ENCODE data around the gene P2RX2. TPM values are rescaled to one million over a fixed set of nuclear protein-coding genes. Genes with fewer than 3 reads are reported as not detected.

The P2RX2 gene
- polyA plus RNA-seq, 2 of the 4 experiments (the other 2 are of a cell fraction): not detected

- CTCF ChIA-PET: interaction anchor here (0.9 to 2.2 kb wide), 5 partner anchors 9 to 458 kb away, joined by 3 to 5 read pairs (median 4); no protein-coding TSS in a partner anchor
Observed at GRCh38 chr12:132632521-132633228, 14.1 kb downstream of the P2RX2 start.

GRCh38 chr12:132633398-132633797 lies 14.8 kb downstream of the P2RX2 start:
- H3K9me3 ChIP-seq: no peaks in the 10 kb centered on the region
- TF ChIP-seq TP53 (CRISPR knock-in tag; IDR thresholded peaks at IDR 0.05) (no peak), FOSL2 (IDR thresholded peaks at IDR 0.05) (no peak), FOSL2 (CRISPR knock-in tag; IDR thresholded peaks at IDR 0.05) (no peak), EHF (CRISPR knock-in tag; IDR thresholded peaks at IDR 0.05) (no peak), ZC3H11A (IDR thresholded peaks at IDR 0.05) (no peak), USF2 (IDR thresholded peaks at IDR 0.05) (no peak), ZNF302 (CRISPR knock-in tag; IDR thresholded peaks at IDR 0.05) (no peak), HOXB5 (CRISPR knock-in tag; IDR thresholded peaks at IDR 0.05) (no peak), HOXB13 (CRISPR knock-in tag; IDR thresholded peaks at IDR 0.05; ENCODE audit: low read depth) (no peak), TFCP2L1 (CRISPR knock-in tag; IDR thresholded peaks at IDR 0.05) (no peak), MAFK (IDR thresholded peaks at IDR 0.05; ENCODE audit: partially characterized antibody) (no peak), MYC (IDR thresholded peaks at IDR 0.05; ENCODE audit: borderline replicate concordance, low read length) (no peak), MAZ (IDR thresholded peaks at IDR 0.05; ENCODE audit: borderline replicate concordance, low read depth, low read length) (no peak), CBX2 (IDR thresholded peaks at IDR 0.05; ENCODE audit: borderline replicate concordance, low read depth) (no peak), RNF2 (IDR thresholded peaks at IDR 0.05; ENCODE audit: borderline replicate concordance, low read depth) (no peak), HES2 (IDR thresholded peaks at IDR 0.05) (no peak), PBX3 (IDR thresholded peaks at IDR 0.05) (no peak), JUN (IDR thresholded peaks at IDR 0.05) (no peak)
- H3K4me3 ChIP-seq: no peak overlapping the region
- DNase-seq (ENCODE audit: low read depth in 1 of 2, low spot score in 1 of 2) (no peak), FAIRE-seq (no peak), ATAC-seq (no peak)
- H3K4me1 ChIP-seq: no peaks in the 10 kb centered on the region
- 96% methylated on average over 8 of the region's 8 CpGs for WGBS (ENCODE audit: missing lambda C conversion rate)
- POLR2A ChIA-PET: no interaction called here
- no peak overlapping the region for H3K4me2 ChIP-seq
- CTCF ChIA-PET: interaction anchor here (0.8 to 2.2 kb wide), 4 partner anchors 8 to 111 kb away, joined by 3 to 5 read pairs (median 4); no protein-coding TSS in a partner anchor
- H3K27ac ChIP-seq: no peak overlapping the region

More at GRCh38 chr12:132632521-132633228, 14.1 kb downstream of the P2RX2 start:
- H3K4me3 ChIP-seq: no peak overlapping the region
- WGBS (ENCODE audit: missing lambda C conversion rate): 92% methylated on average over 15 of the region's 17 CpGs
- FAIRE-seq (no peak), DNase-seq (ENCODE audit: low read depth in 1 of 2, low spot score in 1 of 2) (no peak), ATAC-seq (no peak)
- no peak overlapping the region for H3K27ac ChIP-seq
- no peaks in the 10 kb centered on the region for H3K9me3 ChIP-seq
- POLR2A ChIA-PET: interaction anchor here (0.6 kb wide), 1 partner anchor 21 kb away, joined by 3 read pairs; no protein-coding TSS in a partner anchor
- no peaks in the 10 kb centered on the region for H3K4me1 ChIP-seq
- TF ChIP-seq SMC3 (IDR thresholded peaks at IDR 0.05) (no peak), EHMT2 (IDR thresholded peaks at IDR 0.05; ENCODE audit: low read depth) (no peak), HOXB13 (CRISPR knock-in tag; IDR thresholded peaks at IDR 0.05; ENCODE audit: low read depth) (no peak), RNF2 (IDR thresholded peaks at IDR 0.05; ENCODE audit: borderline replicate concordance, low read depth) (no peak), HOXB5 (CRISPR knock-in tag; IDR thresholded peaks at IDR 0.05) (no peak), ZFP36 (IDR thresholded peaks at IDR 0.05; ENCODE audit: borderline replicate concordance, partially characterized antibody) (no peak), POLR2A (IDR thresholded peaks at IDR 0.05; ENCODE audit: low read length) (no peak), GATA3 (IDR thresholded peaks at IDR 0.05; ENCODE audit: borderline replicate concordance) (no peak), KDM5A (IDR thresholded peaks at IDR 0.05) (no peak), NPAS2 (CRISPR knock-in tag; IDR thresholded peaks at IDR 0.05; ENCODE audit: borderline replicate concordance) (no peak), RAD21 (conservative IDR thresholded peaks at IDR 0.05 in 1 of 2, IDR thresholded peaks at IDR 0.05 in 1 of 2) (no peak), SREBF2 (IDR thresholded peaks at IDR 0.05) (no peak), CHD2 (IDR thresholded peaks at IDR 0.05; ENCODE audit: low read length, partially characterized antibody) (no peak), PHF8 (IDR thresholded peaks at IDR 0.05; ENCODE audit: borderline replicate concordance, low read depth) (no peak), CEBPB (IDR thresholded peaks at IDR 0.05) (no peak), HOXA7 (CRISPR knock-in tag; IDR thresholded peaks at IDR 0.05) (no peak)
- TF ChIP-seq, protein P1, sequence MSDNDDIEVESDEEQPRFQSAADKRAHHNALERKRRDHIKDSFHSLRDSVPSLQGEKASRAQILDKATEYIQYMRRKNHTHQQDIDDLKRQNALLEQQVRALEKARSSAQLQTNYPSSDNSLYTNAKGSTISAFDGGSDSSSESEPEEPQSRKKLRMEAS (IDR thresholded peaks at IDR 0.05): no peak
- no peak overlapping the region for H3K4me2 ChIP-seq

All from A549 (cell line).